ENCODE results near the gene CDHR2. TPM values are rescaled to one million over a fixed set of nuclear protein-coding genes. Genes with fewer than 3 reads are reported as not detected.
A peak's percentile ranks its signal among the peaks of the same experiment; 100 is the strongest.
"Not testable (repeated sequence)": the region's sequence is repeated elsewhere in the genome, so short reads cannot be mapped to it uniquely, and the experiment has no call there.

The CDHR2 gene
- total and polyA plus RNA-seq, 5 donors from 2014 or later, result 1.3 TPM; not detected in 4

- Histone ChIP-seq H3K4me1 (ENCODE audit: control insufficient read depth, insufficient read depth, low read length, poor library complexity, severe bottlenecking) (peaks cover 59% of the 10 kb centered on the region), H3K36me3 (ENCODE audit: control insufficient read depth, insufficient read depth, low read length) (no peaks in the 10 kb centered on the region), H3K27me3 (ENCODE audit: control insufficient read depth, insufficient read depth, low read length) (no peaks in the 10 kb centered on the region), H3K9me3 (ENCODE audit: control insufficient read depth in 2 of 2, low read length in 2 of 2) (no peaks in the 10 kb centered on the region), H3K4me3 (ENCODE audit: low read depth, low read length) (peak overlapping the region; percentile 79), H3K27ac (ENCODE audit: insufficient read depth, low read length, poor library complexity, severe bottlenecking) (peak overlapping the region; percentile 91)
- no peaks in the 10 kb centered on the region for H3K36me3 Mint-ChIP-seq
- DNase-seq (peak; percentile 66 to 92 (median 78)), ATAC-seq (ENCODE audit: low read depth in 2 of 2) (peak; percentile 76 to 79)
- no peaks in the 10 kb centered on the region for H3K9me3 Mint-ChIP-seq
- peak overlapping the region; percentile 92 to 96 (median 94) for H3K4me3 Mint-ChIP-seq
- peaks cover 0 to 79% (median 48%) of the 10 kb centered on the region in 4 donors for H3K4me1 Mint-ChIP-seq
- H3K27me3 Mint-ChIP-seq, result peaks cover 4% of the 10 kb centered on the region
- H3K27ac Mint-ChIP-seq, result peak overlapping the region; percentile 92 to 98 (median 94)
These were observed 5.5 kb upstream of the CDHR2 start for GRCh38 chr5:176543428-176544182.

DNA sequence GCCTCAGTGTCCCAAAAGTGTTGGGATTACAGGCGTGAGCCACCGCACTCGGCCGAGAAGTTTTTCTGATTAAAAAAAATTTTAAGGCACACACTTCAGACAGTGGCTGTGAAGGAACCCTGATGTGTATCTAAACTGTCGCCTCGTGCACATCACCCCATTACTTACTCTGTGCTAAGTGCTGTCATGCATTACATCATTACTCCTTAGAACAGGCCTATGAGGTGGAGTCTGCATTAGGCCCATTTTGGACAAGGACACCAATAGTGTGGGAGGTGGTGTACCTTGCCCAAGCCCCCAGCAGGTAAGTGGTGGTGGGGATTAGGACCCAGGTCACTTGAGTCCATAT, 3.8 kb upstream of the CDHR2 start:
- H3K27ac Mint-ChIP-seq, result peak overlapping the region in 2 of 3 donors; percentile 25 to 92
- H3K36me3 Mint-ChIP-seq, result no peaks in the 10 kb centered on the region
- H3K27me3 Mint-ChIP-seq, result peaks cover 4% of the 10 kb centered on the region
- Histone ChIP-seq H3K27me3 (ENCODE audit: control insufficient read depth, insufficient read depth, low read length) (no peaks in the 10 kb centered on the region), H3K4me1 (ENCODE audit: control insufficient read depth, insufficient read depth, low read length, poor library complexity, severe bottlenecking) (peaks cover 43% of the 10 kb centered on the region), H3K36me3 (ENCODE audit: control insufficient read depth, insufficient read depth, low read length) (no peaks in the 10 kb centered on the region), H3K4me3 (ENCODE audit: low read depth, low read length) (no peak overlapping the region), H3K9me3 (ENCODE audit: control insufficient read depth in 2 of 2, low read length in 2 of 2) (no peaks in the 10 kb centered on the region), H3K27ac (ENCODE audit: insufficient read depth, low read length, poor library complexity, severe bottlenecking) (no peak overlapping the region)
- no peak for ATAC-seq (ENCODE audit: low read depth in 2 of 2)
- peak overlapping the region in 3 of 4 donors; percentile 68 to 95 (median 92) for H3K4me3 Mint-ChIP-seq
- peaks cover 0 to 69% (median 35%) of the 10 kb centered on the region in 4 donors for H3K4me1 Mint-ChIP-seq
- H3K9me3 Mint-ChIP-seq, result no peaks in the 10 kb centered on the region
- no peak for DNase-seq

GRCh38 chr5:176545737-176546509, 3.2 kb upstream of the CDHR2 start:
- ATAC-seq (ENCODE audit: low read depth in 2 of 2) (no peak), DNase-seq (no peak)
- peaks cover 37% of the 10 kb centered on the region for H3K4me1 ChIP-seq (ENCODE audit: control insufficient read depth, insufficient read depth, low read length, poor library complexity, severe bottlenecking)
- Mint-ChIP-seq H3K4me1 (peaks cover 0 to 69% (median 30%) of the 10 kb centered on the region in 4 donors), H3K4me3 (peak overlapping the region in 3 of 4 donors; percentile 4 to 77 (median 15)), H3K36me3 (no peaks in the 10 kb centered on the region), H3K27me3 (peaks cover 4% of the 10 kb centered on the region), H3K27ac (peak overlapping the region in 2 of 3 donors; percentile 25 to 92), H3K9me3 (no peaks in the 10 kb centered on the region)
- H3K4me3 ChIP-seq (ENCODE audit: low read depth, low read length), result no peak overlapping the region
- no peaks in the 10 kb centered on the region for H3K9me3 ChIP-seq (ENCODE audit: control insufficient read depth in 2 of 2, low read length in 2 of 2)
- H3K27ac ChIP-seq (ENCODE audit: insufficient read depth, low read length, poor library complexity, severe bottlenecking), result peak overlapping the region; percentile 14
- no peaks in the 10 kb centered on the region for H3K36me3 ChIP-seq (ENCODE audit: control insufficient read depth, insufficient read depth, low read length)
- H3K27me3 ChIP-seq (ENCODE audit: control insufficient read depth, insufficient read depth, low read length), result no peaks in the 10 kb centered on the region

DNA sequence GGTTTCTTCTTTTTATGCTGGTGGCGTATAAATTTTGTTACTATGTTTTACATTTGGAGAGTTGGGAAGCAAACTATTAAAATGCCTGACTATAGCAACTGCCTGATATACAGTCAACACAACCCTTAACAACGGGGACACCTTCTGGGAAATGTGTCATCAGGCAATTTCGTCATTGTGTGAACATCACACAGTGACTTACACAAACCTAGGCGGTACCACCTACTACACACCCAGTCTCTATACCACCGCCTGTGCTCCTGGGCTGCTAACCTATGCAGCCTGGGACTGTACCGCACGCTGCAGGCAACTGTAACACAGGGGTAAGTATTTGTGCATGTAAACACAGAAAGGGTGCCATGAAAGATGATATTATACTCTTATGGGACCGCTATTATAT, 1.3 kb upstream of the CDHR2 start:
- ATAC-seq (ENCODE audit: low read depth in 2 of 2), result no peak
- Mint-ChIP-seq H3K9me3 (no peaks in the 10 kb centered on the region), H3K4me1 (peaks cover 0 to 65% (median 20%) of the 10 kb centered on the region in 4 donors), H3K27me3 (peaks cover 7% of the 10 kb centered on the region), H3K36me3 (no peaks in the 10 kb centered on the region), H3K27ac (peak overlapping the region; percentile 62 to 73 (median 71)), H3K4me3 (peak overlapping the region in 1 of 4 donors; percentile 6)
- Histone ChIP-seq H3K9me3 (ENCODE audit: control insufficient read depth in 2 of 2, low read length in 2 of 2) (no peaks in the 10 kb centered on the region), H3K36me3 (ENCODE audit: control insufficient read depth, insufficient read depth, low read length) (no peaks in the 10 kb centered on the region), H3K27me3 (ENCODE audit: control insufficient read depth, insufficient read depth, low read length) (no peaks in the 10 kb centered on the region), H3K27ac (ENCODE audit: insufficient read depth, low read length, poor library complexity, severe bottlenecking) (no peak overlapping the region), H3K4me1 (ENCODE audit: control insufficient read depth, insufficient read depth, low read length, poor library complexity, severe bottlenecking) (peaks cover 19% of the 10 kb centered on the region), H3K4me3 (ENCODE audit: low read depth, low read length) (no peak overlapping the region)
- DNase-seq, result no peak

DNA sequence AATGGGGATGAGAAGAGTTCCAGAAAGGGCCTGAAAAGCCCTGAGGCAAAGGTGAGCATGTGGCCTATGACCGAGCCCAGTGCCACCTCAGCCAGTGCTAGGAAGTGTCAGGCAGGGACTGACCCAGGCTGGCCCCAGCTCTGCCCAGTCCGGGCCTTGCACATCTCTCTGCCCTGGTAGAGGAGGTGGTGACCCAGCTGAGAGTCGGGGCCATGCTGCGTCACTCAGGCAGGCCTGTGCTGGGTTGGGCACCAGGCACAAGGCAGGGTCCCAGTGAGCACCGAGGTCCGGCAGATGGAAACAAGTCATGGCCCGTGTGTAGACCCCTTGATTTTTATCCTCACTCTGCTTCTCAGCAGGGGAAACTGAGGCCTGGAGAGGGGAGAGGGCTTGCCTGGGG, 729 bp downstream of the CDHR2 start:
- Mint-ChIP-seq H3K9me3 (peaks cover 0 to 2% (median 0%) of the 10 kb centered on the region in 7 donors), H3K4me3 (no peak overlapping the region), H3K27me3 (peaks cover 7% of the 10 kb centered on the region), H3K36me3 (no peaks in the 10 kb centered on the region), H3K4me1 (peaks cover 2 to 72% (median 18%) of the 10 kb centered on the region in 4 donors), H3K27ac (peak overlapping the region; percentile 64 to 87 (median 87))
- Histone ChIP-seq H3K27me3 (ENCODE audit: control insufficient read depth, insufficient read depth, low read length) (no peaks in the 10 kb centered on the region), H3K4me3 (ENCODE audit: low read depth, low read length) (no peak overlapping the region), H3K9me3 (ENCODE audit: control insufficient read depth in 2 of 2, low read length in 2 of 2) (no peaks in the 10 kb centered on the region), H3K4me1 (ENCODE audit: control insufficient read depth, insufficient read depth, low read length, poor library complexity, severe bottlenecking) (peaks cover 15% of the 10 kb centered on the region), H3K27ac (ENCODE audit: insufficient read depth, low read length, poor library complexity, severe bottlenecking) (no peak overlapping the region), H3K36me3 (ENCODE audit: control insufficient read depth, insufficient read depth, low read length) (no peaks in the 10 kb centered on the region)
- no peak for ATAC-seq (ENCODE audit: low read depth in 2 of 2)
- DNase-seq, result no peak

DNA sequence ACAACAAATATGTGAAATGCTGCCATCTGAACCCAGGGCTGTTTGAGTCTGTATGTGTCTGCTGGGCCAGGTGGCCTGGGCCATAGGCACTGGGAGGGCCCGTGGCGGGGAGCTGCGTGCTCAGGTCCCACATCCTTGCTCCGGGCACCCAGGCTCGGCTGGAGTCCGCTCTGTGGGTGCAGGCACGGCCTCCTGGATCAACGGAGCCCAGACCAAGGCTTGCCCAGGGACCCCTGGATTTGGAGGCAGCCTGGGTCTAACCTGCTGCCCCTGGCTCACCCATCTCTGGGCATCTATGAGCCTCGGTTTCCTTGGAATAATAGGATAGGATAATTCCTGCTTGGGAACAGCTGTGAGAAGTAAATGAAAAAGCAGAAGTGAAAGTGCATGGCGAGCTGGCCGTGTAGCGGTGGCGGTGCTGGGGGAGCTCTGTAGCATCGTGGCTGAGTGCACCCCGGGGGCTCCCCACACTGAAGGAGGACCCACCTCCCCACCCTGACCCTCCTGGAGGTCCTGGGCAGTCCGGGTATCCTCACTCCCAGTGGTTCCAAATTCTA, 1.2 kb downstream of the CDHR2 start:
- Histone ChIP-seq H3K4me3 (ENCODE audit: low read depth, low read length) (no peak overlapping the region), H3K27me3 (ENCODE audit: control insufficient read depth, insufficient read depth, low read length) (no peaks in the 10 kb centered on the region), H3K4me1 (ENCODE audit: control insufficient read depth, insufficient read depth, low read length, poor library complexity, severe bottlenecking) (peaks cover 18% of the 10 kb centered on the region), H3K9me3 (ENCODE audit: control insufficient read depth in 2 of 2, low read length in 2 of 2) (no peaks in the 10 kb centered on the region), H3K36me3 (ENCODE audit: control insufficient read depth, insufficient read depth, low read length) (no peaks in the 10 kb centered on the region), H3K27ac (ENCODE audit: insufficient read depth, low read length, poor library complexity, severe bottlenecking) (peak overlapping the region; percentile 19)
- Mint-ChIP-seq H3K4me1 (peaks cover 7 to 72% (median 17%) of the 10 kb centered on the region in 4 donors), H3K9me3 (peaks cover 0 to 2% (median 0%) of the 10 kb centered on the region in 7 donors), H3K27ac (peak overlapping the region; percentile 68 to 87 (median 87)), H3K36me3 (no peaks in the 10 kb centered on the region), H3K4me3 (peak overlapping the region in 1 of 4 donors; percentile 43), H3K27me3 (peaks cover 7% of the 10 kb centered on the region)
- ATAC-seq (ENCODE audit: low read depth in 2 of 2) (no peak), DNase-seq (no peak)

DNA sequence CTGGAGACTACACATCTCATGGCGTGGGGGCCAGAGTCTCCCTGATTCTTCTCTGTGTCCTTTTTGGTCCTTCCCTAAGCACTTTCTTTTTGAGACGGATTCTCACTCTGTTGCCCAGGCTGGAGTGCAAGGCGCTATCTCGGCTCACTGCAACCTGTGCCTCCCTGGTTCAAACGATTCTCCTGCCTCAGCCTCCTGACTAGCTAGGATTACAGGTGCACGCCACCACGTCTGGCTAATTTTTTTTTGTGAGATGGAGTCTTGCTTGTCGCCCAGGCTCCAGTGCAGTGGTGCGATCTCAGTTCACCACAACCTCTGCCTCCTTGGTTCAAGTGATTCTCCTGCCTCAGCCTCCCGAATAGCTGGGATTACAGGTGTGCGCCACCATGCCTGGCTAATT, 1.8 kb downstream of the CDHR2 start:
- H3K4me3 Mint-ChIP-seq, result peak overlapping the region in 1 of 4 donors; percentile 43
- peaks cover 11 to 72% (median 15%) of the 10 kb centered on the region in 4 donors for H3K4me1 Mint-ChIP-seq
- not testable (repeated sequence) for H3K9me3 Mint-ChIP-seq; H3K27me3 ChIP-seq (ENCODE audit: control insufficient read depth, insufficient read depth, low read length); H3K4me3 ChIP-seq (ENCODE audit: low read depth, low read length); H3K27me3 Mint-ChIP-seq; H3K36me3 ChIP-seq (ENCODE audit: control insufficient read depth, insufficient read depth, low read length); H3K9me3 ChIP-seq (ENCODE audit: control insufficient read depth in 2 of 2, low read length in 2 of 2); DNase-seq; H3K36me3 Mint-ChIP-seq; ATAC-seq (ENCODE audit: low read depth in 2 of 2)
- H3K27ac Mint-ChIP-seq, result peak overlapping the region; percentile 68 to 87 (median 87)
- peaks cover 23% of the 10 kb centered on the region for H3K4me1 ChIP-seq (ENCODE audit: control insufficient read depth, insufficient read depth, low read length, poor library complexity, severe bottlenecking)
- H3K27ac ChIP-seq (ENCODE audit: insufficient read depth, low read length, poor library complexity, severe bottlenecking), result peak overlapping the region; percentile 19
